GM12864 (cell line): ENCODE results near the gene B4GALNT4.
"Not testable (repeated sequence)": the region's sequence is repeated elsewhere in the genome, so short reads cannot be mapped to it uniquely, and the experiment has no call there.

Experiments
- DNase-seq: peaks from one replicate; pipeline ENCODE4 v3.0.0-alpha.2; 2011; ENCODE audit warnings: low read depth
- H3K4me3 ChIP-seq: 2 replicates; pipeline ENCODE4 v1.5.1; 2011; ENCODE audit warnings: mild to moderate bottlenecking, low read depth, low read length, control low read depth
- TF ChIP-seq, protein P1 (sequence below): IDR thresholded peaks from 2 replicates; pipeline ENCODE4 v1.5.1; 2011; ENCODE audit warnings: low read depth, mild to moderate bottlenecking, moderate library complexity, low read length, control low read depth, inconsistent platforms; ENCODE audit errors: missing control alignments

Gene B4GALNT4

GRCh38 chr11:327581-327923 lies 41.7 kb upstream of the B4GALNT4 start:
- DNase-seq, result no peak
- TF ChIP-seq, protein P1, sequence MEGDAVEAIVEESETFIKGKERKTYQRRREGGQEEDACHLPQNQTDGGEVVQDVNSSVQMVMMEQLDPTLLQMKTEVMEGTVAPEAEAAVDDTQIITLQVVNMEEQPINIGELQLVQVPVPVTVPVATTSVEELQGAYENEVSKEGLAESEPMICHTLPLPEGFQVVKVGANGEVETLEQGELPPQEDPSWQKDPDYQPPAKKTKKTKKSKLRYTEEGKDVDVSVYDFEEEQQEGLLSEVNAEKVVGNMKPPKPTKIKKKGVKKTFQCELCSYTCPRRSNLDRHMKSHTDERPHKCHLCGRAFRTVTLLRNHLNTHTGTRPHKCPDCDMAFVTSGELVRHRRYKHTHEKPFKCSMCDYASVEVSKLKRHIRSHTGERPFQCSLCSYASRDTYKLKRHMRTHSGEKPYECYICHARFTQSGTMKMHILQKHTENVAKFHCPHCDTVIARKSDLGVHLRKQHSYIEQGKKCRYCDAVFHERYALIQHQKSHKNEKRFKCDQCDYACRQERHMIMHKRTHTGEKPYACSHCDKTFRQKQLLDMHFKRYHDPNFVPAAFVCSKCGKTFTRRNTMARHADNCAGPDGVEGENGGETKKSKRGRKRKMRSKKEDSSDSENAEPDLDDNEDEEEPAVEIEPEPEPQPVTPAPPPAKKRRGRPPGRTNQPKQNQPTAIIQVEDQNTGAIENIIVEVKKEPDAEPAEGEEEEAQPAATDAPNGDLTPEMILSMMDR, result no peak
- no peak overlapping the region for H3K4me3 ChIP-seq

GRCh38 chr11:328012-328411 lies 41.3 kb upstream of the B4GALNT4 start:
- no peak overlapping the region for H3K4me3 ChIP-seq
- TF ChIP-seq, protein P1, result no peak
- DNase-seq, result no peak

DNA sequence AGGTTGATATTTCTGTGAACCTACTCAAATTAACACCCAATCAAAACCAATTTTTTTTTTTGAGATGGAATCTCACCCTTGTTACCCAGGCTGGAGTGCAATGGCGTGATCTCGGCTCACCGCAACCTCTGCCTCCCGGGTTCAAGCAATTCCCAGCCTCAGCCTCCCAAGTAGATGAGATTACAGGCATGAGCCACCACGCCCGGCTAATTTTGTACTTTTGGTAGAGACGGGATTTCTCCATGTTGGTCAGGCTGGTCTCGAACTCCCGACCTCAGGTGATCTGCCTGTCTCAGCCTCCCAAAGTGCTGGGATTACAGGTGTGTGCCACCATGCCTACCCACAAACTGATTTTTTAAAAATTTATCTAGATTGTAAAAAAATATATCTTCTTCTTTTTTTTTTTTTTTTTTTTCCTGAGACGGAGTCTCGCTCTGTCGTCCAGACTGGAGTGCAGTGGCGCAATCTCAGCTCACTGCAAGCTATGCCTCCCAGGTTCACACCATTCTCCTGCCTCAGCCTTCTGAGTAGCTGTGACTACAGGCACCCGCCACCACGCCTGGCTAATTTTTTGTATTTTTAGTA lies 40.7 kb upstream of the B4GALNT4 start:
- not testable (repeated sequence) for DNase-seq, H3K4me3 ChIP-seq

GRCh38 chr11:329886-330253 lies 39.4 kb upstream of the B4GALNT4 start:
- H3K4me3 ChIP-seq, result no peak overlapping the region
- no peak for DNase-seq
- TF ChIP-seq, protein P1, result no peak

- no peak overlapping the region for H3K4me3 ChIP-seq
- DNase-seq, result no peak
- TF ChIP-seq, protein P1, result no peak
Observed at GRCh38 chr11:330307-330693, 39.0 kb upstream of the B4GALNT4 start.

DNA sequence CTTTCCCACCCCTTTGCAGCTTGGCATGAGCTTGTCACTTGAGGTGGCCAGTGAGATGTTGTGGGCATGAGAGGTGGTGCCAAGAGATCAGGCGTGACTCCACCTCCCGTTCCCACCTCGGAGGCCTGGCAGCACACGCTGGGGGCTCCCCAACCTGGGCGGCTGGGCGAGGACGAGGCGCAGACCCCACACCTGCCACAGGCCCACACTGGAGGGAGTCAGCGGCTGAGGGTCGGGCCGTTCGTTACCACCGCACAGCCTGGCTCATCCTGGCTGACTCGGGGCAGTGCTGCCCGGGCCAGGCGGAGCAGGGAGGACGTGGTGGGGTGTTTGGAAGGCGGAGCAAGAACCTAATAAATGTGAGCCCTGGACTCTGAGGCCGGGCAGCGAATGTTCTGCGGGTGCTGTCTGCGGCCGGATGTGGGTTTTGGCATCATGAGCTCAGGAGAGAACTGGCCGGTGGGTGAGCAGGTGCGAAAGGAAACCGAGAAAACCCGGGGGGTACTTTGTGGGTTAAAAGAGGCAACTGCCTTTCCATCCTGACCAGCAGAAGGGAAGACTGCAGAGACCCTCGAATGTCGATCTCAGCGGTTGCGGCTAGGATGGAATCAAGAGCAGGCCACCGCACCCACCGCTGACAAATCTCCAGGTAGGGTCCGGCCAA lies 38.5 kb upstream of the B4GALNT4 start:
- no peak overlapping the region for H3K4me3 ChIP-seq
- TF ChIP-seq, protein P1, result no peak
- DNase-seq, result no peak

DNA sequence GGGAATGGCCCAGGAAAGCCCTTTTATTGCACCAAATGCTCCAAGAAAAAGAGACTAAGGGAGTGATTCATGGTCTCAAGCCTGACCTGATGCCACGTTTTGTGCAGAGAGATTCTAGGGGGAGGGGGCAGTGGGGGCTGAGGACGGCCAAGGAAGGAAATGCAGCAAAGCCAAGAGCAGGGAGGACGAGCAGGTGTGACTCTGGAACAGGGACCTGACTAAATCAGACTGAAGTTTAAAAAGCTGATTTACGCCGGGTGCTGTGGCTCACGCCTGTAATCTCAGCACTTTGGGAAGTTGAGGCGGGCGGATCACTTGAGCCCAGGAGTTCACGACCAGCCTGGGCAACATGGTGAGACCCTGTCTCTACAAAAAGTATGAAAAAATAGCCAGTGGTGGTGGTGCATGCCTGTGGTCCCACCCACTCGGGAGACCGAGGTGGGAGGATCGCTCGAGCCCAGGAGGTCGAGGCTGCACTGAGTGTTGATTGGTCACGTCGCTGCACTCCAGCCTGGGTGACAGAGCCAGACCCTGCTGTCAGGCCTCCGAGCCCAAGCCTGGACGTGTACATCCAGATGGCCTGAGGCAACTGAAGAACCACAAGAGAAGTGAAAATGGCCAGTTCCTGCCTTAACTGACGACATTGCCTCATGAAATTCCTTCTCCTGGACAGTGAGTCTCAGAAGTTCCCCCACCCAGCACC lies 37.8 kb upstream of the B4GALNT4 start:
- no peak for DNase-seq

More for the DNA sequence above, 37.8 kb upstream of the B4GALNT4 start:
- H3K4me3 ChIP-seq, result no peak overlapping the region
- TF ChIP-seq, protein P1, result no peak
